Stimulated activated CD4-positive, alpha-beta T cell treated with anti-CD3 and anti-CD28 coated beads, Interleukin-4, amount 100 ng/mL, for 24 hours (primary cell): Measurements from ENCODE around the gene RNF135.
"Not testable (repeated sequence)": the region's sequence is repeated elsewhere in the genome, so short reads cannot be mapped to it uniquely, and the experiment has no call there.

ENCODE experiments used
- DNase-seq: peaks from one replicate; pipeline ENCODE4 v3.0.0-alpha.2; 2020

RNF135 gene

GRCh38 chr17:31004160-31004559, 33.3 kb downstream of the RNF135 start:
- no peak for DNase-seq

GRCh38 chr17:31007695-31008373, 37.0 kb downstream of the RNF135 start:
- DNase-seq = no peak

GRCh38 chr17:31008374-31009041, 37.7 kb downstream of the RNF135 start:
- peak; percentile 52 for DNase-seq

GRCh38 chr17:31009042-31009702, 38.3 kb downstream of the RNF135 start:
- peak; percentile 22 for DNase-seq

- not testable (repeated sequence) for DNase-seq
Measured at GRCh38 chr17:31010014-31010413, 39.2 kb downstream of the RNF135 start.

GRCh38 chr17:31013844-31014243, 43.0 kb downstream of the RNF135 start:
- no peak for DNase-seq

- DNase-seq = no peak
Measured at GRCh38 chr17:31015639-31016038, 44.8 kb downstream of the RNF135 start.

- no peak for DNase-seq
Measured at GRCh38 chr17:31019004-31019403, 48.2 kb downstream of the RNF135 start.

- not testable (repeated sequence) for DNase-seq
Measured at GRCh38 chr17:31023171-31023570, 52.3 kb downstream of the RNF135 start.

- no peak for DNase-seq
Measured at GRCh38 chr17:31031841-31032240, 61.0 kb downstream of the RNF135 start.

- not testable (repeated sequence) for DNase-seq
Measured at GRCh38 chr17:31035611-31036010, 64.8 kb downstream of the RNF135 start.

GRCh38 chr17:31040837-31041236, 70.0 kb downstream of the RNF135 start:
- DNase-seq = not testable (repeated sequence)

GRCh38 chr17:31042378-31042777, 71.5 kb downstream of the RNF135 start:
- DNase-seq = not testable (repeated sequence)

GRCh38 chr17:31046856-31047425, 76.1 kb downstream of the RNF135 start:
- not testable (repeated sequence) for DNase-seq

GRCh38 chr17:31048142-31048541, 77.3 kb downstream of the RNF135 start:
- no peak for DNase-seq

GRCh38 chr17:31048780-31049179, 77.9 kb downstream of the RNF135 start:
- DNase-seq = no peak
